HG02970 (cell line): ENCODE measurements around the gene GATC.
A peak's percentile ranks its signal among the peaks of the same experiment; 100 is the strongest.

Experiments used
- ATAC-seq: cut with Tn5 transposase; IDR thresholded peaks from one replicate; pipeline ENCODE4 v1.9.1; 2021; ENCODE audit warnings: mild to moderate bottlenecking, moderate library complexity, moderate number of reproducible peaks; ENCODE audit not compliant: unreplicated experiment, low FRiP score

Gene GATC

DNA sequence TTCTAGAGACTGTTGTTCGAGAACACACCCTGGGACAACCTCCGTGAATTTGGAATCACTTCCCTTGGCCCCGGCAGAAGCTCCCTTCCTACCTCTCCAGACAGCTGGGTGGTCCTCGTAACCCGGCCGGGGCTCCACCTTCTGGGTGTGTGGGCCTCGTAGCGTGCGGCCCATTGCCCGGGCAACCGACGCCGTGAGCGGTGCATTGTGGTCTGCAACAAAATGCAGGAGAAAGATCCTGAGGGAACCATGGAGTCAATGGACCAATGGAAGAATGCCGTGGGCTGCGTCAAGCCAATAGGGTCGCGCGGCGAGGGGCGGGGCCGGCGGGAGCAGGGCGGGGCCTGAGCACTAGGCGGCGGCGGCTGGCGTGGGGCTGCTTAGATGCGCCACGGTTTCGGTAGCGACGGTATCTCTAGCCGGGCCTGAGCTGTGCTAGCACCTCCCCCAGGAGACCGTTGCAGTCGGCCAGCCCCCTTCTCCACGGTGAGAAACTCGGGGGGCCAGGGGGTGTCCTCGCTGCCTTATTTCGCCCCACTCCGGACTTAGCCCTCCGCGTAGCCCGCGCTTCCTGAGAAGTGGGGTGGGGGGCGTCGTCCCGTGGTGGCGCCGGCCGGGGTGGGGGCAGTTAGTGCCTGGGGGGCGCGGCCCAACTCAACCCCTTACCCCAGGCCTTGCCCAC is 49.6 kb downstream of the GATC start, which contains the start of gene DYNLL1:
TSS of gene DYNLL1 (plus strand) at position 383 of the 682 bp plus-strand sequence. CDS start 309 bp downstream, outside the sequence.
- peak; percentile 93 for ATAC-seq

DNA sequence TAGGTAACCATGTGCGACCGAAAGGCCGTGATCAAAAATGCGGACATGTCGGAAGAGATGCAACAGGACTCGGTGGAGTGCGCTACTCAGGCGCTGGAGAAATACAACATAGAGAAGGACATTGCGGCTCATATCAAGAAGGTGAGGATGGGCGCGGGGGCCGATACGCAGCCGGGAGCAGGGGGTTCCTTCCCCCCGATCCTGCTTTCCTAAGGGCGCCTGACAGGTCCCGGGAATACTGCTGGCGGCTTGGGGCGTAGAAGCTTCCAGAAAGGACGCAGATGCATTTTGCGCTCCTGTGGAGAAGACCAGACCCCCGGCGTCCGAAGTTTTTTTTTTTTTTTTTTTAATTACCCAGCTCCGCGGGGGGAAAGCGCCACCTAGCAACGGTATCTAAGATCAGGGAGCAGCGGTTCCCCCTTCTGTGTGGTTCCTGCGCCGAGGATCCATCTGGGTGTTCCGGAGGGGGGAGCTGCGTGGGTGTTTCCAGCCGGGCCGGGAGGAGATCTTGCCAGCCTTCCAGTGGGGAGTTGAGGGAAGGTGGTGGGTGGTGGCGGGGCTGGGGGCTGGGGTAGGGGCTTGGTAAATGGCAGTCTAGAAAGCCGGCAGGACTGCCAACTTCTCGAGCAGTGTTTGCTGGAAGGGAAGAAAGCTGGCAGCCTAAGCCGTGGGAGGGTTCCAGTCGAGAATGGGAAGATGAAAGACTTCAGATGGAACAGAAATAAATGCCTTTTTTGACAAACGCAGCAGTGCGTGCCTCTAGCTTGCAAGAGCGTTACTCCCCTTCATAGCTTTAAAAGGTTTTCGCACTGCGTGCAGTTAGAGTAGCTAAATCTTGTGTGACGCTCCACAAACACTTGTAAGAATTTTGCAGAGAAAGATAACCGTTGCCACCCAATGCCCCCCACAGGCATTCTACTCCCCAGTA is 50.4 kb downstream of the GATC start:
- peak; percentile 1 for ATAC-seq

DNA sequence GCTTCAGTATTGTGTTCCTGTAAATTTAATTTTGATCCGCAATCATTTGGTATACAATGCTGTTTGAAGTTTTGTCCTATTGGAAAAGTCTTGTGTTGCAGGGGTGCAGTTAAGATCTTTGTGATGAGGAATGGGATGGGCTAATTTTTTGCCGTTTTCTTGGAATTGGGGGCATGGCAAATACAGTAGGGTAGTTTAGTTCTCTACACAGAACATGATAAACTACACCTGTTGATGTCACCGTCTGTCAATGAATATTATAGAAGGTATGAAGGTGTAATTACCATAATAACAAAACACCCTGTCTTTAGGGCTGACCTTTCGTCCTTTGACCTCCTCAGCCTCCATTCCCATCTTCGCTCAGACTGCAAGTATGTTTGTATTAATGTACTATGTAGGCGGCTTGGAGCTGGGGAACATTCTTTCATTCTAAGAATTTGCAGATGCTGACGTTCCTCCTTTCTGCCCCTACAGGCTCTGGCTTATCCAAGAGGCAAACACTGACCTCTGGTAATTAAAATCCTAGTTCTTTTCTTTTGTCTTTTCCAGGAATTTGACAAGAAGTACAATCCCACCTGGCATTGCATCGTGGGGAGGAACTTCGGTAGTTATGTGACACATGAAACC is 51.4 kb downstream of the GATC start:
- no peak for ATAC-seq

DNA sequence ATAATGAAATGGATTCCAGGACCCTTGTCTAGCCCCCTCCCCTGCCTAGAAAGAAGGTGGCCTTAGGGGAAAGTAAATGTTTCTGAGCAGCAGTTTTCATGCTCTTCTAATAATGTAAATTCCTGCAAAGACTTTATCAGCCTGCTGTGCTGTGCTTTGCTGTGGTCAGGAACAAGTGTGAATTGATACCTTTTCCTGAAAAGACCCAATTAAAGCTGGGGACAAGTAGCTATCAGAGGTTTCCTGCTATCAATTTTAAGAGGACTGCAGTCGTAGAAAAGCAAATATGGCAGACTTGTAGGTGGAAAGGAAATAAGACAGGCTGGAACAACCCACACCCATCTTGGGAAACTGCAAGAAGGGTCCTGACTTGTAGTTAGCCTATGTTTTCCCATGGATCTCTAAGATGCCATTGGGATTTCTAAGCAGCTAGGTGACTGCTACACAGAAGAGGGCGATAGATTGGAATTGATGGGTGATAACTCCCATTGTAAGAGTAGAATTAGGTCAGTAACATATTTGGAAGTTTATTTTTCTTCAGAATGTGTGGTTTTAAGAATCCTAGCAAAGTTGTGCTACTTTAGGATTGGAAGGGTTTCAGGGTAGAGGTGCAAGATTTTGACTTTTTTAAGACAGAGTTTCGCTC is 52.7 kb downstream of the GATC start:
- no peak for ATAC-seq

DNA sequence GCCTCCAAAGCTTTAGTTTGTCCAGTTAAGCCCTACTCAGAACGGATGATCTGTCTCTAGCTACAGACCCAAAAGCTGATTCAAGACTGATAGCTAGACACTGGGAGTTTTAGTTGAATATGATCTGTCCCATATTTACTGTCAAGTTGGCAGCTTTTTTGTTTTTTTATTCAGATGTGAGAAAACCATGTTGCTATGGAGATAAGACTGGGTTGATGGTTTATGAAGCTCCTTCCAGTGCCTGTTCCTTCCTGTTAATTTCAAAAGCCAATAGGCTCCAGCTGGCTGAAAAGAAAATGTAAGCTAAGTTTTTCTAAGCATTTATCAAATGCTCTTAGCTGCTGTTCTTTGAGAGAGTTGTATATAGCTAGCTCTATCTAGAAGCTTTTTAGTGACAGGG is 54.3 kb downstream of the GATC start:
- ATAC-seq = no peak

DNA sequence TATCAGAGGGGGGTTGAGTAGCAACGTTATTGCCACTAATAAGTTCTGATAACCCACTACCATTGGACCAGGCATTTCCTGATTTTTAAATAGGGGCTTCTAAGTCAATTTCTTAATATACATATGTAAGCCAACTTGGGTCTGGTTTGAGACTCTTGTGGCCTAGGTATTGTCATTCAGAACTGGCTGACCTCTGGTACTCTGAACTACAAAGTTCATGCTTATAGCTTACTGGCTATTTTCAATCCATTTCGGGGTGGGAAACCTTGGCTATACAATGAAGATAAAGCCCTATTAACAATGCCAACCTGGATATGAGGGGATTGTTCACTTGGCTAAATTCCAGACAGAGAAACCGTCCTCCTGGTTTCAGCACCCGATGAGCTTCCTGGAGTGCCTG is 58.3 kb downstream of the GATC start:
- ATAC-seq = no peak

DNA sequence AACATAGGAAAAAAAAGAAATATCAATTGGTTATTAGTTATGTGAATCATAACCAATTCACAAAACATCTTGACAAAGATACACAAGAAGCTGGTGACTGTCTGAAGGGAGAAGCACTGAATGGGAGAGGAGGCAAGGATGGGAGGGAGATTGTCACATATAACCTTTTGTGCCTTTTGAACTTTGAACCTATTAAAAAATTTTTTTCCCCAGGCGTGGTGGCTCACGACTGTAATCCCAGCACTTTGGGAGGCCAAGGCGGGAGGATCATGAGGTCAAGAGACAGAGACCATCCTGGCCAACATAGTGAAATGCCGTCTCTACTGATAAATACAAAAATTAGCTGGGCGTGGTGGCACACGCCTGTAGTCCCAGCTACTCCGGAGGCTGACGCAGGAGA is 62.3 kb downstream of the GATC start:
- no peak for ATAC-seq
